Pancreas (tissue), 10 donors: Measurements from ENCODE around the gene RERE. TPM values are rescaled to one million over a fixed set of nuclear protein-coding genes. Genes with fewer than 3 reads are reported as not detected.
A peak's percentile ranks its signal among the peaks of the same experiment; 100 is the strongest.

Experiments used
- ATAC-seq, 4 donors: fragments of 200-7000 bp; cut with Tn5 transposase; one replicate each; pipeline versions ENCODE4 v1.8.0 to v1.9.1; 2020; ENCODE audit warnings: mild to moderate bottlenecking in 4 of 4, moderate library complexity in 4 of 4
- DNase-seq, 6 donors: peaks; one replicate each; pipeline ENCODE4 v3.0.0-alpha.2; 2020
- FAIRE-seq: peaks from 2 replicates; lab custom pipeline; 2012; peaks lifted over from hg19 to GRCh38; lab: Jason Lieb, UNC
- H3K27ac ChIP-seq, 4 donors: fragments of 200-600 bp; sonication (generic); 1 replicate in 3 of 4; 2 replicates in 1 of 4; pipeline versions ENCODE4 v1.5.0 to v1.8.0; 2020
- H3K27me3 ChIP-seq, 4 donors: fragments of 200-600 bp; one replicate each; pipeline ENCODE4 v1.8.0; 2021
- H3K36me3 ChIP-seq, 3 donors: fragments of 200-600 bp; sonication (generic) in 1 of 3; one replicate each; pipeline versions ENCODE4 v1.5.0 to v1.8.0; 2020 to 2021
- H3K4me1 ChIP-seq, 3 donors: fragments of 200-600 bp; one replicate each; pipeline ENCODE4 v1.8.0; 2021
- H3K4me3 ChIP-seq, 4 donors: fragments of 200-600 bp; sonication (generic) in 2 of 4; one replicate each; pipeline versions ENCODE4 v1.5.0 to v1.8.0; 2020 to 2021
- H3K9me3 ChIP-seq, 4 donors: fragments of 200-600 bp; one replicate each; pipeline ENCODE4 v1.8.0; 2021
- CTCF ChIP-seq, 4 donors: fragments of 200-600 bp; sonication (generic) in 3 of 4; IDR thresholded peaks; one replicate each; pipeline versions ENCODE4 v1.5.0 to v1.8.0; 2021; ENCODE audit warnings: antibody characterized with exemption in 4 of 4
- WGBS, 2 donors: extraction: QIAGEN DNeasy Blood & Tissue Kit; methylation state at CpG; one replicate each; pipeline ENCODE4 v1.1.7; 2013; 5-methylcytosine and 5-hydroxymethylcytosine counted together
- intact Hi-C, 3 donors: fragments of 100-400 bp; cut with DNase I; formaldehyde crosslinking; loops; one replicate each; pipeline versions ENCODE4 v1.11.1 to v1.14.2; 2022
- polyA plus RNA-seq, 2 donors: library from polyadenylated mRNA; stranded (reverse); fragments of 200-250 nt; gene quantifications; one replicate each; pipeline ENCODE4 v1.2.3, GENCODE V29; 2013
- total RNA-seq, 6 donors: library from RNA; stranded (reverse); fragmentation: NEBNext Ultra II Directional in 4 of 6; extraction: Animal tissue kit (Norgen Biotek cat#: 25700) in 4 of 6; gene quantifications; one replicate each; pipeline versions ENCODE4 v1.2.1 to v1.2.4, GENCODE V29; 2021 to 2023
- donor health status: healthy with polysubstance abuse.
- donor health status: DM: no; HTN: no; CAD: no; lungs with moderate emphysema.
- donor health status: DM: no; HTN: no; CAD: no.
- donor health status: control.
- donor health status: control.
- donor health status: Bipolar disorder and iron deficiency.
- donor health status: DM: yes; HTN: yes; CAD: no.
- donor health status: DM: no; HTN: no; CAD: no.
- donor health status: DM: no; HTN: no; CAD: no.
- donor health status: DM: yes; HTN: yes; CAD: no.

The RERE gene
- total and polyA plus RNA-seq, 8 donors: 27.0 to 76.7 (median 50.7) TPM

- ATAC-seq (no peak), DNase-seq (no peak), FAIRE-seq (no peak)
- Histone ChIP-seq H3K27ac (no peak overlapping the region), H3K4me1 (no peaks in the 10 kb centered on the region), H3K9me3 (no peaks in the 10 kb centered on the region), H3K36me3 (no peaks in the 10 kb centered on the region), H3K4me3 (no peak overlapping the region), H3K27me3 (no peaks in the 10 kb centered on the region)
- WGBS, 2 donors: 76 to 84% methylated on average over 1 of the region's 1 CpG
- intact Hi-C loops: no loop called here
- no peak for TF ChIP-seq CTCF (IDR thresholded peaks at IDR 0.05)
These were observed 283.5 kb downstream of the RERE start for GRCh38 chr1:8533907-8534306.

- DNase-seq (no peak), FAIRE-seq (no peak), ATAC-seq (no peak)
- H3K9me3 ChIP-seq: no peaks in the 10 kb centered on the region
- H3K4me1 ChIP-seq: no peaks in the 10 kb centered on the region
- 87 to 90% methylated on average over 4 of the region's 4 CpGs for WGBS, 2 donors
- no peak overlapping the region for H3K27ac ChIP-seq
- no peak overlapping the region for H3K4me3 ChIP-seq
- H3K27me3 ChIP-seq: no peaks in the 10 kb centered on the region
- no peak for TF ChIP-seq CTCF (IDR thresholded peaks at IDR 0.05)
- H3K36me3 ChIP-seq: no peaks in the 10 kb centered on the region
- intact Hi-C loops: no loop called here
These were observed 284.3 kb downstream of the RERE start for GRCh38 chr1:8533124-8533523.

DNA sequence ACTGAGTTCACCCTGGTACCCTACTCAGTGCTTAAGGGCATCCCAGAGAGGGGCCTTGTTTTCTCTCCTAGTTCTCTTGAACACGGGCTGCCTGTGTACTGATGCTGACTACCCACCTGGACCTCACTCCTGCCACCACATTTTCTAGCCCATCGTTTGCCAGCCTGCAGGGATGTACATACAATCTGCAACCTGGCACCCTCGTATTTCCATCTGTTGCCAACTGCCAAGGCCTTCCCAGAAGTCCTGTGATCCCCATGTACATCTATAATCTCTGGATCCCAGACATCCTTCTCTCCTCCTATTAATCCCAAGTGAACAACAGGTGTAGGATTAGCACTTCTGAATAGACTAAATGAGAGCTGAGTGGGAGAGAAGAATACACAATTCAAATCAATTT, 287.5 kb downstream of the RERE start:
- H3K9me3 ChIP-seq: no peaks in the 10 kb centered on the region
- 84 to 85% methylated on average over 3 of the region's 3 CpGs for WGBS, 2 donors
- ATAC-seq (no peak), DNase-seq (no peak), FAIRE-seq (no peak)
- H3K27me3 ChIP-seq: no peaks in the 10 kb centered on the region
- H3K4me3 ChIP-seq: no peak overlapping the region
- no peaks in the 10 kb centered on the region for H3K36me3 ChIP-seq
- no peak overlapping the region for H3K27ac ChIP-seq
- no peak for TF ChIP-seq CTCF (IDR thresholded peaks at IDR 0.05)
- H3K4me1 ChIP-seq: peaks cover 2 to 13% (median 9%) of the 10 kb centered on the region in 3 donors
- intact Hi-C loops: no loop called here

DNA sequence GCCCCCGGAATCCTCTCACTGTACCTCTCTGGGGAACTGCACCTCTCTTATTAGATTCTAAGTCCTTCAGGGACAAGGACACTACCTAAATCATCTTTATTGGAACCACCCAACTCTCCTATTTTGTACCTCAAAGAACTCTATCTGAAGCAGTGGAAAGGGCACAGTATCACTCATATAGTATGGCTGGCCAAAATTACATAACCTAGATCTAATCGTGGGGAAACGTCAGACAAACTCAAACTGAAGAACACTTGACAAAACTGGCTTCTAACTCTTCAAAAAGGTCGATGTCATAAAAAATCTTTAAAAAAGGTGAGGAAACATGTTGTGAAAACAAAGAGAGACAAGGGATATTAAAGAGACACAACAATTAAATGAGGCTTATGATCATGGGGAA, 289.5 kb downstream of the RERE start:
- FAIRE-seq (no peak), ATAC-seq (no peak), DNase-seq (no peak)
- WGBS, 2 donors: 39 to 40% methylated on average over 4 of the region's 4 CpGs
- H3K9me3 ChIP-seq: no peaks in the 10 kb centered on the region
- no peak for TF ChIP-seq CTCF (IDR thresholded peaks at IDR 0.05)
- no peaks in the 10 kb centered on the region for H3K27me3 ChIP-seq
- intact Hi-C loops: no loop called here
- no peak overlapping the region for H3K4me3 ChIP-seq
- no peak overlapping the region for H3K27ac ChIP-seq
- no peaks in the 10 kb centered on the region for H3K36me3 ChIP-seq
- H3K4me1 ChIP-seq: peaks cover 2 to 16% (median 15%) of the 10 kb centered on the region in 3 donors

GRCh38 chr1:8525558-8526275, 291.7 kb downstream of the RERE start:
- peak overlapping the region in 3 of 4 donors; percentile 8 to 39 (median 31) for H3K4me3 ChIP-seq
- DNase-seq (peak in 5 of 6 donors; percentile 57 to 91 (median 79)), FAIRE-seq (peak; percentile 81), ATAC-seq (peak; percentile 96 to 98 (median 96))
- H3K9me3 ChIP-seq: no peaks in the 10 kb centered on the region
- WGBS, 2 donors: 3% methylated on average over 11 of the region's 11 CpGs
- H3K36me3 ChIP-seq: no peaks in the 10 kb centered on the region
- H3K27me3 ChIP-seq: no peaks in the 10 kb centered on the region
- H3K27ac ChIP-seq: peak overlapping the region; percentile 45 to 86 (median 69)
- H3K4me1 ChIP-seq: peaks cover 2 to 18% (median 16%) of the 10 kb centered on the region in 3 donors
- no peak for TF ChIP-seq CTCF (IDR thresholded peaks at IDR 0.05)
- intact Hi-C loops: no loop called here
